ENCODE results near the gene XG.

XG gene

GRCh38 chrX:2862404-2862803, 110.6 kb downstream of the XG start:
- H2BK12ac ChIP-seq (ENCODE audit: low read length), result no peak overlapping the region
- H2AK5ac ChIP-seq (ENCODE audit: low read depth, low read length), result no peak overlapping the region
- no peak overlapping the region for H3K23ac ChIP-seq (ENCODE audit: low read depth, low read length, poor library complexity)
- no peaks in the 10 kb centered on the region for H3K27me3 ChIP-seq (ENCODE audit: control insufficient read depth in 3 of 3, insufficient read depth in 3 of 3, low read depth in 1 of 3, low read length in 3 of 3)
- no peak overlapping the region for H4K91ac ChIP-seq (ENCODE audit: low read depth, low read length, poor library complexity)
- H2BK120ac ChIP-seq (ENCODE audit: low read depth, low read length), result no peak overlapping the region
- H2AFZ ChIP-seq (ENCODE audit: low read length), result no peak overlapping the region
- peaks cover 0 to 9% of the 10 kb centered on the region in 2 donors for H3K9me3 ChIP-seq (replicated peaks in 1 of 2; ENCODE audit: control insufficient read depth in 2 of 2, insufficient read depth in 1 of 2, low read depth in 1 of 2, low read length in 2 of 2)
- H3K4me2 ChIP-seq (ENCODE audit: insufficient read depth, low read length, poor library complexity, severe bottlenecking), result no peak overlapping the region
- H3K4ac ChIP-seq (ENCODE audit: low read length), result no peak overlapping the region
- H4K8ac ChIP-seq (ENCODE audit: low read depth, low read length), result no peak overlapping the region
- H3K18ac ChIP-seq (ENCODE audit: low read length), result no peak overlapping the region
- no peaks in the 10 kb centered on the region for H3K79me1 ChIP-seq (ENCODE audit: low read depth, low read length)
- H3K9ac ChIP-seq (ENCODE audit: low read depth, low read length, poor library complexity), result no peak overlapping the region
- peaks cover 2 to 94% of the 10 kb centered on the region in 2 donors for H3K36me3 ChIP-seq (replicated peaks in 1 of 2; ENCODE audit: control insufficient read depth in 2 of 2, insufficient read depth in 2 of 2, low read length in 2 of 2)
- no peaks in the 10 kb centered on the region for H3K4me1 ChIP-seq (ENCODE audit: control insufficient read depth in 2 of 2, insufficient read depth in 1 of 2, low read depth in 1 of 2, low read length in 2 of 2)
- H3K27ac ChIP-seq (replicated peaks; ENCODE audit: low read length), result no peak overlapping the region
- H3K14ac ChIP-seq (ENCODE audit: low read length), result no peak overlapping the region
- no CpG with 5 or more reads among the region's 9 CpGs for WGBS, 2 donors (ENCODE audit: extremely low coverage in 2 of 2, insufficient read length in 2 of 2, insufficient replicate concordance in 1 of 2)
- H2BK5ac ChIP-seq (ENCODE audit: low read length), result no peak overlapping the region
- H2BK15ac ChIP-seq (ENCODE audit: low read length), result no peak overlapping the region
- no peak overlapping the region for H3K4me3 ChIP-seq (ENCODE audit: low read length in 2 of 2)
- DNase-seq (ENCODE audit: low spot score), result no peak

DNA sequence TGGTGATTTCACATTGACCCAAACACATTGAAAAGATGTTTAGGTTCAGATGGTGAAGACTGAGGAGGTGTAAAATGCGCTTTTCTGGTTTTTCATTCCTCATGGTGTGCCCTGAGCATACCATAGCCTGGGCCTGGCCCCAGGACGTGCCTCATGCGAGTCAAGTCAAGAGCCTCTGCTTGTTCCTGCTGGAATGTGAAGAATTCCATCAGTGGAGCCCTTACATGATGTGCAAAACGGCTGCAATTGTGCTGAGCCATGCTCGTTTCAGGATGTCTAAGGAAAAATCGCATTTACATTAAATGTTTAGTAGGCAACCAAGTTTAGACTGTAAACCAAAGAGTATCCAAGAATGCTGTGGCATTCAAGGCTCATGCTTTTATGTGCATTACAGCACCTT, 111.8 kb downstream of the XG start:
- H2AFZ ChIP-seq (ENCODE audit: low read length), result no peak overlapping the region
- peaks cover 0 to 9% of the 10 kb centered on the region in 2 donors for H3K9me3 ChIP-seq (replicated peaks in 1 of 2; ENCODE audit: control insufficient read depth in 2 of 2, insufficient read depth in 1 of 2, low read depth in 1 of 2, low read length in 2 of 2)
- no peak overlapping the region for H4K8ac ChIP-seq (ENCODE audit: low read depth, low read length)
- H3K14ac ChIP-seq (ENCODE audit: low read length), result no peak overlapping the region
- no peak overlapping the region for H3K18ac ChIP-seq (ENCODE audit: low read length)
- H2BK120ac ChIP-seq (ENCODE audit: low read depth, low read length), result no peak overlapping the region
- no peaks in the 10 kb centered on the region for H3K79me1 ChIP-seq (ENCODE audit: low read depth, low read length)
- H3K4me3 ChIP-seq (ENCODE audit: low read length in 2 of 2), result no peak overlapping the region
- H2AK5ac ChIP-seq (ENCODE audit: low read depth, low read length), result no peak overlapping the region
- H2BK5ac ChIP-seq (ENCODE audit: low read length), result no peak overlapping the region
- H3K23ac ChIP-seq (ENCODE audit: low read depth, low read length, poor library complexity), result no peak overlapping the region
- H3K4me1 ChIP-seq (ENCODE audit: control insufficient read depth in 2 of 2, insufficient read depth in 1 of 2, low read depth in 1 of 2, low read length in 2 of 2), result no peaks in the 10 kb centered on the region
- no peak overlapping the region for H4K91ac ChIP-seq (ENCODE audit: low read depth, low read length, poor library complexity)
- no peak overlapping the region for H3K9ac ChIP-seq (ENCODE audit: low read depth, low read length, poor library complexity)
- no peak for DNase-seq (ENCODE audit: low spot score)
- no CpG with 5 or more reads among the region's 6 CpGs for WGBS, 2 donors (ENCODE audit: extremely low coverage in 2 of 2, insufficient read length in 2 of 2, insufficient replicate concordance in 1 of 2)
- no peak overlapping the region for H3K27ac ChIP-seq (replicated peaks; ENCODE audit: low read length)
- no peak overlapping the region for H2BK12ac ChIP-seq (ENCODE audit: low read length)
- H3K36me3 ChIP-seq (replicated peaks in 1 of 2; ENCODE audit: control insufficient read depth in 2 of 2, insufficient read depth in 2 of 2, low read length in 2 of 2), result peaks cover 2 to 89% of the 10 kb centered on the region in 2 donors
- H3K4ac ChIP-seq (ENCODE audit: low read length), result no peak overlapping the region
- no peaks in the 10 kb centered on the region for H3K27me3 ChIP-seq (ENCODE audit: control insufficient read depth in 3 of 3, insufficient read depth in 3 of 3, low read depth in 1 of 3, low read length in 3 of 3)
- no peak overlapping the region for H3K4me2 ChIP-seq (ENCODE audit: insufficient read depth, low read length, poor library complexity, severe bottlenecking)
- no peak overlapping the region for H2BK15ac ChIP-seq (ENCODE audit: low read length)
